HFF-Myc (cell line): Measurements from ENCODE around the gene TMEM54.

ENCODE experiments used
- DNase-seq: peaks from one replicate; pipeline ENCODE4 v3.0.0-alpha.2; 2011; ENCODE audit warnings: low read depth; ENCODE audit errors: extremely low read depth
- H3K4me3 ChIP-seq: replicated peaks from 2 replicates; pipeline ENCODE4 v1.5.1; 2011; ENCODE audit warnings: low read depth, mild to moderate bottlenecking, control low read depth, low read length
- CTCF ChIP-seq: IDR thresholded peaks from 2 replicates; pipeline ENCODE4 v1.5.1; 2012; ENCODE audit warnings: mild to moderate bottlenecking, low read depth, low read length, control low read depth; ENCODE audit errors: missing control alignments

Gene TMEM54

GRCh38 chr1:32929366-32929765 lies 28.2 kb upstream of the TMEM54 start:
- no peak for TF ChIP-seq CTCF
- H3K4me3 ChIP-seq = no peak overlapping the region
- no peak for DNase-seq

GRCh38 chr1:32928715-32929114 lies 27.5 kb upstream of the TMEM54 start:
- no peak for TF ChIP-seq CTCF
- no peak for DNase-seq

GRCh38 chr1:32928285-32928684 lies 27.1 kb upstream of the TMEM54 start:
- no peak for DNase-seq
- H3K4me3 ChIP-seq = no peak overlapping the region
- TF ChIP-seq CTCF = no peak

More at GRCh38 chr1:32928715-32929114, 27.5 kb upstream of the TMEM54 start:
- no peak overlapping the region for H3K4me3 ChIP-seq

- no peak overlapping the region for H3K4me3 ChIP-seq
- no peak for DNase-seq
- TF ChIP-seq CTCF = no peak
Measured at GRCh38 chr1:32927441-32927840, 26.3 kb upstream of the TMEM54 start.

GRCh38 chr1:32926562-32926961 lies 25.4 kb upstream of the TMEM54 start:
- H3K4me3 ChIP-seq = no peak overlapping the region
- no peak for TF ChIP-seq CTCF
- no peak for DNase-seq

- no peak for TF ChIP-seq CTCF
- H3K4me3 ChIP-seq = no peak overlapping the region
- DNase-seq = no peak
Measured at GRCh38 chr1:32925403-32926162, 24.4 kb upstream of the TMEM54 start.

- TF ChIP-seq CTCF = no peak
- H3K4me3 ChIP-seq = no peak overlapping the region
- no peak for DNase-seq
Measured at GRCh38 chr1:32924881-32925344, 23.7 kb upstream of the TMEM54 start.
